HG02678 (cell line): ENCODE results near the gene SLC16A3.

Source experiments
- ATAC-seq: cut with Tn5 transposase; IDR thresholded peaks from one replicate; pipeline ENCODE4 v1.9.1; 2021; ENCODE audit warnings: mild to moderate bottlenecking, moderate library complexity; ENCODE audit not compliant: unreplicated experiment

SLC16A3 gene

DNA sequence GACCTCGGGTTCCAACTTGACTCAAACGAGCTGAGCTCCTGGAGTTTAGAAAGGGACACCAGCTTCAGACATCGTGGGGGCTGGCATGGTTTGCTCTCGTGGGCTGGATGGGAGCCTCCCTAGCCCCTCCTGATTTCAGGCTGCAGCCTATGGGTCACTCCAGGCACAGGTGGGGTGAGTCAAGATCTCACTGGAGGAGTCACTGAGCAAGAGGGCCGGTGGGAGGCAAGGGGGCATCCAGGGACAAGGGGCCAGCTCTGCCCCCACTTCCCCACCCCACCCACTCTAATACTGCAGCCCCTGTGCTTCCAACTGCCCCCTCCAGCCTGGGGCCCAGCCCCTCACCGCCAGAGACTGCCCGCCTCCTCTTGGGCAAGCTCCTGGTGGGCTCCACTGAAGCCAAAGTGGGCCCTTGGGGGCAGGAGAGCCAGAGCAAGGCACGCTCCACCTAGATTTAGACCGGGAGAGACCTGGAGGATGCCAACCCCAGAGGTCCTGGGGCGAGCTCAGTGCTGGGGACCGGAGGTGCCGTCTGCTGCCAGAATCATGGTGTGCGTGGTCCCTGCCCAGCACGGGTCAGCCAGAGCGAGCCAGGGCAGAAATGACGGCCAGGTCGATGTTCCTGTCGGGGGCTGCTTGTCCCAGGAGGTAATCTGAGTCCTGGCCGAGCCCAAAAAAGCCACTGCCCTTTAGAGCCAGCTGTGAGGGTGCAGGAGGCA, 6.4 kb downstream of the SLC16A3 start:
- ATAC-seq = no peak

DNA sequence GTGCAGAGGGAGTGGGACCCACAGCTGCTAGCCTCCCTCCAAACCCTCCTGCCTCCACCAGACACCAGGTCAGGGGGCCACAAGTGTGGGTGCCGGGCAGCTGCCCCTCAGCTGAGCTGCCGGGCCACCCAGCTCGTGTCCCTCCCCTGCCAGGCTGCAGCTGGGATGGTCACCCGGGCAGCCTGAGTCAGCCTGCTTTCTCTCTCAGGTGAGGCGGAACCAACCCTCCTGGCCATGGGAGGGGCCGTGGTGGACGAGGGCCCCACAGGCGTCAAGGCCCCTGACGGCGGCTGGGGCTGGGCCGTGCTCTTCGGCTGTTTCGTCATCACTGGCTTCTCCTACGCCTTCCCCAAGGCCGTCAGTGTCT, 6.9 kb downstream of the SLC16A3 start:
- no peak for ATAC-seq

DNA sequence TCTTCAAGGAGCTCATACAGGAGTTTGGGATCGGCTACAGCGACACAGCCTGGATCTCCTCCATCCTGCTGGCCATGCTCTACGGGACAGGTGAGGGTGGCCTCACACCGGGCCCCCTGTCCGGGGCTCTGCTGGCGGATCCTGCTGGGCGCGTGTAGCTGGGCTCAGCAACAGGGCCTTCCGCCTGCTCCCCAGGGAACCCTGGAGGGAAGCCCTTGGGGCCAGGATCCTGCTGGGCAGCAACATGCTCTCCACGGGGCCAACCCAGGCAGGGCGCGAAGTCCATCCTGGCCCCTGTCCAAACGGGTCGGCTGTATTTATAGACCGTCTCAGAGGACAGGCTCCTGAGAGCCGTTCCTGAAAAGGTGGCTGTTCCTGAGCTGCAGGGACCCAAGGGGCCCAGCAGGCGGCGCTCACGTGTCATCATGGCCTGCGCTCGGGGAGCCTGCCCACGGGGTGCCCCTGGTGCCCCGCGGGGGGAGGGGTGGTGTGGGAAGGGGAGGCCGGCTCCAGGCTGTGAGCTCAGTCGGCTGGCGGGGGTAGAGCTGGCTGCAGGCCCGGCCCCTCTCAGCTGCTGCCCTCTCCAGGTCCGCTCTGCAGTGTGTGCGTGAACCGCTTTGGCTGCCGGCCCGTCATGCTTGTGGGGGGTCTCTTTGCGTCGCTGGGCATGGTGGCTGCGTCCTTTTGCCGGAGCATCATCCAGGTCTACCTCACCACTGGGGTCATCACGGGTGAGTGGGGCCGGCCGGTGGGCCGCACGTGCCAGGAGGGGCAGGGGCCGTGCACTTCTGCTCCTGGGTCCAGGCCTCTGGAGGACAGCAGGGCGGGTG, 7.5 kb downstream of the SLC16A3 start:
- no peak for ATAC-seq

DNA sequence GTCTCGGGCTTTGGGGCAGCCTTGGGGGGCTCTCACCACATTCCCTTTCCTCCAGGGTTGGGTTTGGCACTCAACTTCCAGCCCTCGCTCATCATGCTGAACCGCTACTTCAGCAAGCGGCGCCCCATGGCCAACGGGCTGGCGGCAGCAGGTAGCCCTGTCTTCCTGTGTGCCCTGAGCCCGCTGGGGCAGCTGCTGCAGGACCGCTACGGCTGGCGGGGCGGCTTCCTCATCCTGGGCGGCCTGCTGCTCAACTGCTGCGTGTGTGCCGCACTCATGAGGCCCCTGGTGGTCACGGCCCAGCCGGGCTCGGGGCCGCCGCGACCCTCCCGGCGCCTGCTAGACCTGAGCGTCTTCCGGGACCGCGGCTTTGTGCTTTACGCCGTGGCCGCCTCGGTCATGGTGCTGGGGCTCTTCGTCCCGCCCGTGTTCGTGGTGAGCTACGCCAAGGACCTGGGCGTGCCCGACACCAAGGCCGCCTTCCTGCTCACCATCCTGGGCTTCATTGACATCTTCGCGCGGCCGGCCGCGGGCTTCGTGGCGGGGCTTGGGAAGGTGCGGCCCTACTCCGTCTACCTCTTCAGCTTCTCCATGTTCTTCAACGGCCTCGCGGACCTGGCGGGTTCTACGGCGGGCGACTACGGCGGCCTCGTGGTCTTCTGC, 8.4 kb downstream of the SLC16A3 start:
- ATAC-seq = no peak

DNA sequence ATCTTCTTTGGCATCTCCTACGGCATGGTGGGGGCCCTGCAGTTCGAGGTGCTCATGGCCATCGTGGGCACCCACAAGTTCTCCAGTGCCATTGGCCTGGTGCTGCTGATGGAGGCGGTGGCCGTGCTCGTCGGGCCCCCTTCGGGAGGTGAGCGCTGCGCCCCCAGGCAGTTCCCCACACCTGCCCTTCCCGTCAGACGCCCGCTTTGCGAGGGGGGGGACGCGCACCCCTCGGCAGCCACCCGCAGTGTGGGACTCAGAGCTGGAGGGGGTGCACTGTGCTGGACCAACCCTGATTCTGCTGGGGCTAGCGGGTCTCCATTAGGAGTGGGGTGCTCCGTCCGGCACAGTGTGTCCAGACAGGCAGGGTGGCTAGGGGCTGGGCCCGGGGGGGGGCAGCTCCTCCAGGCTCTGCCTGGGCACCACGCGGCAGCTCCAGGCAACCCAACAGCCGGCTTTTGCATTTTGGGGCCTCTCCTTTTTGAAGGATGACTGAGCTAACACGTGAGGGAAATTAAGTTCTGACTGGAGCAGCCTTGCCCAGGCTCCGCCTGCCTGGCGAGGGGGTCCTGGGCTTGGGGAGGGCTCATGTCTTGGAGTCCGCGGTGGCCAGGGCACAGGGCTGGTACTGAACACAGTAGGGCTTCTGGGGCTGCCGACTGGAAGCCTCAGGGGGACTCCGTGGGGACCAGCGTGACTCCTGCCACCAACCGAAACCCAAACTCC, 9.1 kb downstream of the SLC16A3 start:
- no peak for ATAC-seq

DNA sequence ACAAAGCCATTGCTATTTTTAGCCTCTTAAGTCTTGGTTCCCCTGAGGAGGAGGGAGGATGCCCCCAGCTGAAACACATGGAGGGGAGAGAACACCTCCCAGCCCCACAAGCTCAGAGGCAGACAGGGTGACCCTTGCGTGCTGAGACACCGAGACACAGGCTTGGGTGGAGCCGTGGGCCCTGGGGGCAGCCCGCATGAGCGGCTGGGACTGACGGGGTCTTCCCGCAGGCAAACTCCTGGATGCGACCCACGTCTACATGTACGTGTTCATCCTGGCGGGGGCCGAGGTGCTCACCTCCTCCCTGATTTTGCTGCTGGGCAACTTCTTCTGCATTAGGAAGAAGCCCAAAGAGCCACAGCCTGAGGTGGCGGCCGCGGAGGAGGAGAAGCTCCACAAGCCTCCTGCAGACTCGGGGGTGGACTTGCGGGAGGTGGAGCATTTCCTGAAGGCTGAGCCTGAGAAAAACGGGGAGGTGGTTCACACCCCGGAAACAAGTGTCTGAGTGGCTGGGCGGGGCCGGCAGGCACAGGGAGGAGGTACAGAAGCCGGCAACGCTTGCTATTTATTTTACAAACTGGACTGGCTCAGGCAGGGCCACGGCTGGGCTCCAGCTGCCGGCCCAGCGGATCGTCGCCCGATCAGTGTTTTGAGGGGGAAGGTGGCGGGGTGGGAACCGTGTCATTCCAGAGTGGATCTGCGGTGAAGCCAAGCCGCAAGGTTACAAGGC, 9.8 kb downstream of the SLC16A3 start:
- ATAC-seq = no peak

DNA sequence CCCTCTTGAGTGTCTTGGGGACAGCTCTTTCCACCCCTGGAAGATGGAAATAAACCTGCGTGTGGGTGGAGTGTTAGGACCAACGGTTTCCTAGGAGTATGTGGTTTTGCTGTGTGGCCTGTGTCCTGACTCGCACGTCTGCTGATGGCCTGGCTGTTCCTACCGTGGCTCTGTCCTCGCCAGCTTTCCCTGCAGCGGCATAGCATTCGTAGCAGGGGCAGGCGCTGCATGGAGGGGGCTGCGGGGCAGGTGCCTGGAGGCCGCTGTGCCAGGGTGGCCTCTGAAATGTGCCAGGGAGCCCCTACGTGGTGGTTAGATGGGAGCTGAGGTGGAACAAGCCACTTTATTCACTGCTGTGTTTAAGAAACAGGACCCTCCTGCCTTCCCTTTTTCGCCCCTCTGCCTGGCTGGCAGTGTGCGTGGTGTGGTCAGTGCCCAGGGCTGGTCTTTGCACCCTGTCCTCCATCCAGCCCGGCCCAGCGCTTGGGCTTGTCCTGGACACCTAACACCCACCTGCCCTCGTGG, 10.6 kb downstream of the SLC16A3 start:
- no peak for ATAC-seq

DNA sequence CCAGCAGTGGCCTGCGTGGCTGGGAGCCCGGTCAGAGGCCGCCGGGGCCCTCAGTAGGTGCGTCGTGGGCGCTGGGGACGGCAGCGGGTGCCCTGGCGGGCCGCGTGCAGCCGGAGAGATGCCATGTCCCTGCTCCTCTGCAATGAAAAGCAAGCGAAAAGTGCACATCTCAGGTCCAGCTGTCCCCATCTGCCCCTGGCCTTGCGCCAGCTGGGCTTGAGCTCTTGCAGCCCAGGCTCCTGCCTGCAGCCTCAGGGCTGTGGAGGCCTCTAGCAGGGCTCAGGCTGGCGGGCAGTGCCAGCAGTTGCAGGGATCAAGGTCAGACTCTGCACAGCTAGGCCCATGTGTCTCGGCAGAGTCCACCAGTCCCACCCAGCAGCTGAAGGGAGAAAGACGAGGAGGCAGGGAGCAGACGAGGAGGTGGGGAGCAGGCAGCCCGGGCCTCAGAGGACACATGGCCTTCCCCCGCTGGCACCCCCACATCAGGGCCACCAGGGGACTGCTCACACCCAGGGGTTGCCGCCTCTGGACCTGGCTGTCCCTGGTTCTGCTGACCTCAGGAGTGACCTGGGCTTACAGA, 11.2 kb downstream of the SLC16A3 start:
- ATAC-seq = no peak

DNA sequence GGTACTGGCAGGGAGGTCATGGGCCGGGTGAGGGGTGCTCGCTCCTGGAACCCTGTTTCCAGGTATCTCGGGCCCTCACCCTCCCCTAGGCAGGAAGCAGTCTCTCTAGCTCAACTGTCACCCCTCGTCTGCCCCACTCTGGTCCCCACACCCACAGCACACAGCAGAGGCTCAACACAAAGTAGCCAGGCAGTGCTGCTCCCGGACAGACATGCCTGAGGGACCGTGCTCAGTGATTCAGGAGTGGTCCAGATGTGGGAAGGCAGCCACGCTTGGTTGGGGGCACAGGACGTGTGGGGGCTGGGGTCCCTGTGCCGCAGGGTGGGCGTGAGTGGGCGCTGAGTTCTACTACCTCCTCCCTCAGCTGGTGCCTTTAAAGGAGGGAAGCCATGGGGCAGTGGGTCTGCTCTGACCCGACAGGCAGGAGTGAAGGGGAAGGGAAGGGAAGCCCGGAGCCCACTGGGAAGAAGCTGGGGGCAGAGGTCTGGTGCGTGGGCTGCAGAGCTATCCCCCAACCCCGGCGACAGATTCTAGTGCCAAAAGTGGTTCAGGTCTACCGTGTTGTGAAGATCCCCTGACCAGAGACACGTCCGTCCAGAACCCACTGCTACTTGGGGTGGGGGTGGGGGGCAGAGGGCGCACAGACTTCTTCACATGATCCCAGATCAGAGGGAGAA, 11.8 kb downstream of the SLC16A3 start:
- no peak for ATAC-seq

DNA sequence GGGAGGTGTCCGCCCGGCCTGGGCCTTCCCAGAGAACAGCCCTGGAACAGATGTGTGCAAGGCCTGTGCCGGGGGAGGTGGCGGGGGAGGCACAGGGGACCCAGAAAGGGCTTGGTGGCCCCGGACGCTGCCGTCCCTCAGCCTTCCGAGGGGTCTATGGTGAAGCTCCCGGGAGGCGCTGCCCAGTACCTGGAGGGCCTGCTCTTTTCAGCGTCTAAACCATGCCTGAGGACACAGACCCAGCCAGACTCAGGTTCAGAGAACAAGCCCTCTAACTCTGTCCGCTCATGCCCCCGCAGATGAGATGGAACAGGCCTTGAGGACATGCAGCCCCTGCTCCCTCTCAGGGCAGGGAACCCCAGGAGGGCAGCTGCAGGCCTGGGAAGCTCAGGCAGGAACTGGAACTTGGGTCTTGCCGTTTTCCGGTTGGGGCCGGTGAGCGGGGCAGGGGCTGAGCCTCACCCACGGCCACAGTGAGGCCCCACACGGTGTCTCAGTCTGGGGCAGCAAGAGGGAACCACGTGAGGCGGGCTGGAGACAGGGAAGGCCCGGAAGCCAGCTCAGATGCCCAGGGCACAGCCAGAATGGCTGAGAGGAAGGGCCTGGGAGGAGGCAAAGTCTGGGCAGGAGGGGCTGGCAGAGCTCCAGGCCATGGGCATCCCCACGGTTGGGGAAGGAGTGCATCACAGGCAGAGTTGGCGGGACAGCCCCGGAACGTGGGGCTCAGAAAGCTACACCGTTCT, 12.5 kb downstream of the SLC16A3 start:
- ATAC-seq = no peak

DNA sequence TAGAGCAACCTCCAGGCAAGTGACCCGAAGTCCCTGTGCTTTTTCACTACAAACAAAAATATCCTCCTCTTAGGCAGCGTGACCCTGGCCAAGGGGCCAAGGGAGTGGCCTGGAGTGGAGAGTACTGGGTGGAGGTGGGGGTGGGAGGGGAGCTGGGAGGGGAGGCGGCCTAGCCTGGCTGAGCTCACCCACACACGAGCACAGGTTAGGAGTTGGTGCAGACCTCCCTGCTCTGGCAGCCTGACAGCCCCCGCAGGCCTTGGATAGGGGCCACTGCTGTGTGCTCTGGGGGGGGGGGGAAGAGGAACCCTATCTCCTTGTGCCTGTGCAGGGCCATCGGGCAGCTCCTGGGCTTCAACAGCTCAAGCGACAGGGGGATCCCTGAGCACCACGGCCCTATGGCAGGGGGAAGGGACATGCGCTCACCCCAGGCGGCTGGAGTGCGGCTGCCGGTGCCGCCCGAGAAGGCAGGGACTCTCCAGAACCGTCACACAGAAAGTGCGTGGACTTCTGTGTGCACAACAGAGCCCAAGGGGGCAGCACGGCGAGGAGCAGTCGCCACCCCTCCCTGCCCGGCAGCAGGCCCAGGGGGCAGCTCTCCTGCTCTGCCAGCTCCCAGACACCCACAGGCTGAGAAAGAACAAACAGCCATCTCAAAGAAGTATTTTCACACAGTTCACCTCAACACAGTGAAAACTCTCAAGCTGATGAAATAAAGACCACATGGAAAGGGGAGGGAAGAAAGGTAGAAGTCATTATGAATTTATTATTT, 13.3 kb downstream of the SLC16A3 start:
- ATAC-seq = no peak

DNA sequence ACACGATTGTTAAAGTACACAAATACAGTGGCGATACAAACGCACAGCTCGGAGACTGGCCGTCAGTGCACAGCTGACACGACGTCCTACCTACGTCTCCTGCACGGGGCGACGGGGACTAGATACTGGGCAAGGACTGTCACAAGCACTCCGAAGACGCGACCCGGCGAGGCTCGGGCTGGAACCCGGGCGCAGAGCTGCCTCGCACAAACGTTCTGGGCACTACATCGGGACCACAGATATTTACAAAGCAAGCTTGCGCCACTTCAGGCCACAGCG, 13.8 kb downstream of the SLC16A3 start:
- ATAC-seq = no peak

DNA sequence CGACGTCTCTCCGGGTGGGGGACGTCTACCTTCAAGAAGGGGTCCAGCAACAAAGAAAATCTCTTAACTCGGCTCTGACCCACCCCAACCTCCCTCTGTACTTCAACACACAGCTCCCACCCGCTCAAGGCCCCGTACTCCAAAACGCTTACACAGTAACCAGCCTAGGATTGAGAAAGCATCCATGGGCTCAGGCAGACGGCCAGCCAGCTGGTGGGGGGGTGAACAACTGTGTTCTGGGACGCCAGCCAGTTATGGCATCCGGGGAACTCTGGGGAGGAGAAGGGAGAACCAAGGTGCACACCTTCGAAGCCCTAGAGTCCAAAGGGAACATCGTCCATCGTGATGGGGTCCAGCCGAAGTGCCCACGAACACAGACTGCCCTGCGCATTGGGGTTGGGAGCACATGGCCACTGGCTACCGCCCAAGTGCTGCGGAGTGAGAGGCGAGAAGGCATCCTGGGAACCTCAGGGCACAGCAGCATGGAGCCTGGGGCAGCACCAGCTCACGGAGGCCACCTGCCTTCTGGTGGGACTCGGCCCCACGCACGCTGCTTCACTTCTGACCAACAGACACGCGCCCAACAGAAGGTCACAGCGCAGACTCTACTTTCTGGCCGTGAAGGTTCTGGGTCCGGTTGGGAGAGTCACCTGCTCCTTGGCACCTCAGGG, 14.3 kb downstream of the SLC16A3 start:
- ATAC-seq = no peak

DNA sequence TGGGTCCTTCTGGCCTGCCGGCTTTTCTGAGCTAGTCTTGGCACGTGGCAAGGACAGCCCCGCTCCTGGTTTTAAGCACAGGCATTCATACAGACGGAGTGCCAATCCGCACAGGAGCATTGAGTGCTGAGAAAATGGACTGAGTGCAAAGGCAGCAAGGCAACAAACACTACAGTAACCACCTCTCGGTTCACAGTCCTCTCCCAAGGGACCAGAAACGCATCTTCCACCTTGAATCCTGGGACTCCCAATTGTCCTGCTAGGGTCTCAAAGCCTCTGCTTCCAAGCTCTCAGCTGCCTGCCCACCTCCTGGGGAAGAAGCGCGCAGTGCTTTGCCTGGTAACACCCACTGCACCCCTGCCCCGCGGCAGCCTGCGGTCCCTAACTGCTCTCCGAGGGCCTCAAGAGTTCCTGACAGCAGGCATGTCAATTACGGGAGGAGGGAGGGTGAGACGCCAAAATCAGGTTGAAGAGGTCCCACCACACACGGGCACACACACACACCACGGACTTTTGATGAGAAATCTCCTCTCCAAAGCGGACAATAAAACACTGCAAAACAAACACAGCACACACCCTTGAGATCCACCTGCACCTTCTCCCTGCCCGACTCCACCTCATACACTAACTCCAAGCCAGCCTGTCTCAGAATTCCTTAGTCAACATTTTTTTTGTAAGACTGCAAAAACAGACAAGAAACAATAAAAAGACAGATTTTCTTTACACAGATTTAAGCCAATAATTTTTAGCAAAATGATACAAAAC, 15.0 kb downstream of the SLC16A3 start:
- no peak for ATAC-seq

DNA sequence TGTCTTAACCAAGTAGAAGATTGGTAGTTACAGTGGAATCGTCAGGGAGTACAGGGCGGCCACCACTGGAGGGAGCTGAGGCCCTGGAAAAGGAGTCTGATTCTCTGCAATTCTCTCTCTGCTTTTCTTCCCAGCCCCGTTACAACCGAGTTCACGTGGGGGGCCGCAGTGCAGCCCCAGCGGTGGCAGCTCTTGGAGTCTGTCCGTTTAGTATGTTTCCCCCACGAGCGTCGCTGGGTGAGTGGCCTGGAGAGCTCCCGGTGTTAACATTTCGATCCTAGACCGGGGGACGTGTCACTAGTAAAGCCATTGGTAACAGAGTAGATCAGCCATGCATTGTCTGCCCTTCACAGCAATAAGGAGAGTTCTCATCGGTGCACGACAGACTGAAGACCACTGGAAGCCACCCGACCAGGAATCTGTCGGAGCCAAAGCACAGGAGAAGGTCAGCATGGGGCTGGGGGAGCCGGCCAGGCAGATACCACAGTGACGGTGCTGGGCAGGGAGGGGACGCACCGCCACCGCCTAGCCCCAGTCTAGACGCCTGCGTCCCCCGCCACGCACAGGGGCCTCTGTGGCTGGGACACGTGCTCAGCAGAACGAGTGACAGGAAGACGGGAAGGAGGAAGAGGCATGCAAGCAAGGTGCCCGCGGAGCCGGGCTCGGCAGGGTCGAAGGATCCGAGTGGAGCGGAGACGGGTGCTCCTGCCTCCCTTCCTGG, 15.7 kb downstream of the SLC16A3 start:
- no peak for ATAC-seq
